ENCODE measurements around the gene BTC. TPM values are rescaled to one million over a fixed set of nuclear protein-coding genes. Genes with fewer than 3 reads are reported as not detected.

Gene BTC
- total RNA-seq, 6 experiments from 2014 or later, result not detected

DNA sequence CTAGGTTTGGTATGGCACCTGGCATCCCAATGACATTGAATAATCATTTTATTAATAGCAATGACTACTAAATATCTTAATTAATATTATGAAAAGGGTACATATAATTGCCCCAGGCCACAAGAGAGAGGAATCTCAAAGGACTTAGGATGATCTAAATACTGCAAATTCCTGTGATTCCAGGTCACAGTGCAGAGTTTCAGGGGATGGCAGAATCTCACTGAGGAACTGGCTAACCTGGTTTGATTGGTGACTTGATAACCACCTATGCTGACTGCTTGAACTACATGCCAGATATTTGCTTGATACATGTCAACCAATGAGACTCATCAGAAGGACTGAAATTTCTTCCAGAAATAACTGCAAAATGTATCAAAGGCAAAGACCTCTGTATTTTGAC is 37.2 kb downstream of the BTC start:
- H3K4me1 Mint-ChIP-seq (ENCODE audit: low read depth), result no peaks in the 10 kb centered on the region
- no peak overlapping the region for H3K4me3 Mint-ChIP-seq
- no peak overlapping the region for H3K27ac Mint-ChIP-seq
- no peaks in the 10 kb centered on the region for H3K36me3 Mint-ChIP-seq (ENCODE audit: low read depth)
- no peak for DNase-seq
- TF ChIP-seq, protein P1, sequence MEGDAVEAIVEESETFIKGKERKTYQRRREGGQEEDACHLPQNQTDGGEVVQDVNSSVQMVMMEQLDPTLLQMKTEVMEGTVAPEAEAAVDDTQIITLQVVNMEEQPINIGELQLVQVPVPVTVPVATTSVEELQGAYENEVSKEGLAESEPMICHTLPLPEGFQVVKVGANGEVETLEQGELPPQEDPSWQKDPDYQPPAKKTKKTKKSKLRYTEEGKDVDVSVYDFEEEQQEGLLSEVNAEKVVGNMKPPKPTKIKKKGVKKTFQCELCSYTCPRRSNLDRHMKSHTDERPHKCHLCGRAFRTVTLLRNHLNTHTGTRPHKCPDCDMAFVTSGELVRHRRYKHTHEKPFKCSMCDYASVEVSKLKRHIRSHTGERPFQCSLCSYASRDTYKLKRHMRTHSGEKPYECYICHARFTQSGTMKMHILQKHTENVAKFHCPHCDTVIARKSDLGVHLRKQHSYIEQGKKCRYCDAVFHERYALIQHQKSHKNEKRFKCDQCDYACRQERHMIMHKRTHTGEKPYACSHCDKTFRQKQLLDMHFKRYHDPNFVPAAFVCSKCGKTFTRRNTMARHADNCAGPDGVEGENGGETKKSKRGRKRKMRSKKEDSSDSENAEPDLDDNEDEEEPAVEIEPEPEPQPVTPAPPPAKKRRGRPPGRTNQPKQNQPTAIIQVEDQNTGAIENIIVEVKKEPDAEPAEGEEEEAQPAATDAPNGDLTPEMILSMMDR (IDR thresholded peaks at IDR 0.05), result no peak
- H3K27me3 Mint-ChIP-seq (ENCODE audit: insufficient read depth), result peaks cover 26% of the 10 kb centered on the region
- H3K9me3 Mint-ChIP-seq, result no peaks in the 10 kb centered on the region

DNA sequence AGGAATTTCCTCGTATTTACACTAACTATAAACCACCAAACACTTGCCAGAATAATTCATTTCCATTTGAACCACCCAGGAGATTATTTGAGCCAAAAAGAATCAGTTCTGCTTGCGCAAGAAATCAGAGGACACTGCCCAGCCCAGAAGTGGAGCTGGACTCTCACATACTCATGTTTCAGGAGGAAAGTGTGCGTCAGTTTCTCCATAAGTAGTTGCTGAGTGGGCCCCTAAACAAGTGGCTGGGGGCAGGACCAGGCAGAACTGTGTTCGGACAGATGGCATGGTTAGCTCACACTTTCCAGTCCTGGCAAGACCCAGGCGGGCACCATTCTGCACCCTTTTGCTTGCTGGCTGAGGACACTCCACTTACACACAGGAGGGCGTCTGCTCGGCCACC is 38.8 kb downstream of the BTC start:
- H3K9me3 Mint-ChIP-seq, result no peaks in the 10 kb centered on the region
- H3K27ac Mint-ChIP-seq, result no peak overlapping the region
- no peak for DNase-seq
- H3K4me1 Mint-ChIP-seq (ENCODE audit: low read depth), result no peaks in the 10 kb centered on the region
- H3K4me3 Mint-ChIP-seq, result no peak overlapping the region
- TF ChIP-seq, protein P1 (IDR thresholded peaks at IDR 0.05), result no peak
- no peaks in the 10 kb centered on the region for H3K36me3 Mint-ChIP-seq (ENCODE audit: low read depth)
- H3K27me3 Mint-ChIP-seq (ENCODE audit: insufficient read depth), result peaks cover 27% of the 10 kb centered on the region

DNA sequence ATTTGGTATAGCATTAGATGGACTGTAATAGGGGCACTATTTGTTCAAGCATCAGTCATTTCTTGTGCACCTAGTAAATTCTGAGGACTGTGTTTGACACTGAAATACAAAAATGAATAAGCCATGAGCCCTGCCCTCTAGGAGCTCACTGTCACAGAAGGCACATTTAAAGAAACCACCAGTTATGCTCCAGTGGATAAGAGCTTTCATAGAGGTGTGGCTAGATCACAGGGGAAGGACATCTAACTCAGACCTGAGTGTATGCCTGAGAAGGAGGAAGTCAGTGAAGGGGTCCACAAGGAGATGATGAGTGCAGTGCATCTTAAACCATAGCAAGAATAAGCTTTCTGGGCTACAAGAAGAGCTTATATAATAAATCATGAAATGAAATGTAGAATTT is 40.1 kb downstream of the BTC start:
- H3K27me3 Mint-ChIP-seq (ENCODE audit: insufficient read depth), result peaks cover 27% of the 10 kb centered on the region
- no peak overlapping the region for H3K27ac Mint-ChIP-seq
- H3K4me1 Mint-ChIP-seq (ENCODE audit: low read depth), result no peaks in the 10 kb centered on the region
- DNase-seq, result no peak
- no peaks in the 10 kb centered on the region for H3K9me3 Mint-ChIP-seq
- TF ChIP-seq, protein P1 (IDR thresholded peaks at IDR 0.05), result no peak
- H3K4me3 Mint-ChIP-seq, result no peak overlapping the region
- H3K36me3 Mint-ChIP-seq (ENCODE audit: low read depth), result no peaks in the 10 kb centered on the region

DNA sequence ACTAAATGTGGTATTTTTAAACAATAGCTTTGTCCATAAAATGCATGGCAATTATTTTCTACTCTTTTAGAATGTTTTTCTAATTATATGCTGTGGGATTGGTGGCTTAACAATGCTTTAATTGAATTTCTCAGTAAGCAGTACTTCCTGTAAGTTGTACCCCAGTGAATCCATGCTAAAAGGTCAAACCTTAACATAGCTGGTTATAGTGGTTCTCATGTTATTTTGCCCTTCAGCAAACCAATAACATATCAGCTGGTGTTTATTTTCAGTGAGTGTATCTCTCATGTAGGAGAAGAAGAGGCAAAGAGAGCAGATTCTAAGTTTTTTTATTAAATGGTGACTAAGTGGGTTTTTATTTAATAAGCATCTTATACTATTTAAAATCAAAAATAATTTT is 41.5 kb downstream of the BTC start:
- Mint-ChIP-seq H3K4me1 (ENCODE audit: low read depth) (no peaks in the 10 kb centered on the region), H3K4me3 (no peak overlapping the region), H3K36me3 (ENCODE audit: low read depth) (no peaks in the 10 kb centered on the region), H3K27me3 (ENCODE audit: insufficient read depth) (peaks cover 26% of the 10 kb centered on the region), H3K27ac (no peak overlapping the region), H3K9me3 (no peaks in the 10 kb centered on the region)
- DNase-seq, result no peak
- TF ChIP-seq, protein P1 (IDR thresholded peaks at IDR 0.05), result no peak

DNA sequence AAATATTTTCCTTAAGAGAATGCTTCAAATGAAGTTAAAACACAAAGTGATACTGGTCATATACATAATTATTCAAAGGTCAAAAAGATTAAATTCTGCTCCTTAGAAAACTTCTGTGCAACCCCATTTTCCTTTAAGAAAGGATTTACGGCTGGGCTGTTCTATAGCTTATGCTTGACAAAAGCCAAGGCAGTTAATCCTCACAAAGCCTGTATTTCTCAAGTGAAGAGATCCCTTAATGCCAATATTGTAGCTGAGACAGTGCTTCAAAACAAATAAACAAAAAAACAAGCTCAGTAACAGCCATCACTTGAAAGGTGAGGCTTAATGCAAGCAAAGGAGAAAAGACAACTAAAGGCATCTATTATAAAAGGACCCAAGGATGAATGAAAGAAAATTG is 42.5 kb downstream of the BTC start:
- Mint-ChIP-seq H3K27ac (no peak overlapping the region), H3K4me1 (ENCODE audit: low read depth) (no peaks in the 10 kb centered on the region), H3K27me3 (ENCODE audit: insufficient read depth) (peaks cover 25% of the 10 kb centered on the region), H3K9me3 (no peaks in the 10 kb centered on the region), H3K4me3 (no peak overlapping the region), H3K36me3 (ENCODE audit: low read depth) (no peaks in the 10 kb centered on the region)
- no peak for DNase-seq
- TF ChIP-seq, protein P1 (IDR thresholded peaks at IDR 0.05), result no peak

DNA sequence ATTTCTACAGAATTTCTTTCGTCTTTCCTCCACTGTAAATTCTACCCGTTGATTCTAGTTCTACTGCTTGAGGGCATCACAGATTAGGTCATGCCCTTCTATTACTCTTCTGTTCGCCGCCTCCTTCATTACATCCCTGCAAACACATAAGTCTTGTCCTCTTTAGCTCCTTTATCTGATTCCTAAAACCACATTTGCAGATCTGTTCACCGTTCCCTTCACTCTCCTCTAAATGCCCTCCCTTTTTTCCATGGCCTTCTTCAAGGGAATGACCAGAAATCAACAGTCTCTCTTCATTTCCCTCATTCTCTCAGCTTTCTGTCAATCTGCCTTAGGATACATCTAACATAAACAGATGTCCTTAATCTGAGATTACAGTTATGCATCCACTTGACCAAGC is 43.1 kb downstream of the BTC start:
- Mint-ChIP-seq H3K4me1 (ENCODE audit: low read depth) (no peaks in the 10 kb centered on the region), H3K36me3 (ENCODE audit: low read depth) (no peaks in the 10 kb centered on the region), H3K27me3 (ENCODE audit: insufficient read depth) (peaks cover 20% of the 10 kb centered on the region), H3K9me3 (no peaks in the 10 kb centered on the region), H3K4me3 (no peak overlapping the region), H3K27ac (no peak overlapping the region)
- DNase-seq, result no peak
- TF ChIP-seq, protein P1 (IDR thresholded peaks at IDR 0.05), result no peak
